Activated CD8-positive, alpha-beta memory T cell treated with anti-CD3 and anti-CD28 coated beads, Interleukin-2, amount 10 ng/mL, durations not matched to agents 7 days and 5 days (primary cell): ENCODE measurements around the gene DISP3. TPM values are rescaled to one million over a fixed set of nuclear protein-coding genes. Genes with fewer than 3 reads are reported as not detected.

Experiments used
- ATAC-seq: fragments of 150-1000 bp; cut with Tn5 transposase; one replicate; pipeline ENCODE4 v1.10.0; 2021; ENCODE audit warnings: moderate library complexity
- CTCF ChIA-PET: fragments of 350-600 bp; sonication (Branson Sonifier 250); formaldehyde crosslinking; loops from one replicate; lab custom pipeline; 2021; ENCODE audit warnings: antibody characterized with exemption; lab: Charles Lee
- DNase-seq: peaks from one replicate; pipeline ENCODE4 v3.0.0-alpha.2; 2020
- H3K27ac Mint-ChIP-seq: one replicate; pipeline ENCODE4 v1.8.0; 2021; ENCODE audit warnings: mild to moderate bottlenecking, mixed read lengths
- H3K27me3 Mint-ChIP-seq: one replicate; pipeline ENCODE4 v1.8.0; 2021; ENCODE audit warnings: mixed read lengths
- H3K36me3 Mint-ChIP-seq: one replicate; pipeline ENCODE4 v1.8.0; 2021; ENCODE audit warnings: mild to moderate bottlenecking, mixed read lengths
- H3K4me1 Mint-ChIP-seq: one replicate; pipeline ENCODE4 v1.8.0; 2021; ENCODE audit warnings: mixed read lengths
- H3K4me3 Mint-ChIP-seq: one replicate; pipeline ENCODE4 v1.8.0; 2021; ENCODE audit warnings: mild to moderate bottlenecking, moderate library complexity, mixed read lengths
- H3K9me3 Mint-ChIP-seq: one replicate; pipeline ENCODE4 v1.8.0; 2022; ENCODE audit warnings: low read depth, mixed read lengths
- total RNA-seq, 2 experiments: library from RNA; stranded (reverse); gene quantifications; one replicate each; pipeline ENCODE4 v1.2.3, GENCODE V29; 2021

DISP3 gene
- total RNA-seq, 2 experiments from 2014 or later = 0.35 to 0.54 TPM

DNA sequence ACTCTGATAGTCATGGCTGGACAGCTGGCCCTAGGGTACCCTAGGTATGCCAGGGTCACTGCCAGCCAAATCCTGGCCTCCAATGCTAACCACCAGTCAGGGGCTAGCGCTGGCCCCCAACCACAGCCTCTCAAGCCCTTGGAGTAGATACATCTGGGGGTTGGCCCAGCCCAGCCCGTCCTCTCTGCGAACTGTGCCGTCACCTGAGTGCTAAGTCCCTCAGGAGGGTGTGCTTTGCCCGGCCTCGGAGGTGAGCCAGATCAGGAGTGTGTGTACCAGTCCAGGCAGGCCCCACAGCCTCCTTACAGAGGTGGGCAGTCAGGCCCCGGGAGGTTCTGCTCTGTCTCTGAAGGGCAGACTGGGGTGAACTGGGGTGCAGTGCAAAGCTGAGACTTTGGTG lies 34.0 kb upstream of the DISP3 start:
- H3K9me3 Mint-ChIP-seq = no peaks in the 10 kb centered on the region
- ATAC-seq (no peak), DNase-seq (no peak)
- H3K27me3 Mint-ChIP-seq = peaks cover 20% of the 10 kb centered on the region
- CTCF ChIA-PET = no interaction called here
- no peak overlapping the region for H3K27ac Mint-ChIP-seq
- no peaks in the 10 kb centered on the region for H3K4me1 Mint-ChIP-seq
- no peak overlapping the region for H3K4me3 Mint-ChIP-seq
- H3K36me3 Mint-ChIP-seq = no peaks in the 10 kb centered on the region

DNA sequence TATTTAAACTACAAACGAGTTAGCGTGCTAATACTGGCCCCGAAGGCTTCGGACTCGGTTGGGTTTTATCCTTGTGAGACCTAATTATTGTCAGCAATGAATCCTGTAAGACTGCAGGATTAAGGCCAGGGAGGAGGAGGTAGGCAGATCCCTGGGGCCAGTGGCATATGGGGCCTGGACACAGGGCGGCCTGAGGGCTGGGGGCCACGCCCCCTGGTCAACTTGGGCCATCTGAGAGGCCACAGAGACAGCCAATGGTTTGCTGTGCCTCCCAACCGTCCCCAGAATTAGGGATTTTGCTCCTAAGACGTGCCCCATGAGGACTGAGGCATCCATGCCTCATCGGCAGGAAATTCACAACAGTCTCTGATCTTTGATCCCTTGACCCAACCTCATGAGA lies 31.1 kb upstream of the DISP3 start:
- Mint-ChIP-seq H3K4me1 (no peaks in the 10 kb centered on the region), H3K36me3 (no peaks in the 10 kb centered on the region), H3K4me3 (no peak overlapping the region), H3K27me3 (peaks cover 7% of the 10 kb centered on the region), H3K27ac (no peak overlapping the region), H3K9me3 (no peaks in the 10 kb centered on the region)
- CTCF ChIA-PET = no interaction called here
- no peak for DNase-seq
- no peak for ATAC-seq

DNA sequence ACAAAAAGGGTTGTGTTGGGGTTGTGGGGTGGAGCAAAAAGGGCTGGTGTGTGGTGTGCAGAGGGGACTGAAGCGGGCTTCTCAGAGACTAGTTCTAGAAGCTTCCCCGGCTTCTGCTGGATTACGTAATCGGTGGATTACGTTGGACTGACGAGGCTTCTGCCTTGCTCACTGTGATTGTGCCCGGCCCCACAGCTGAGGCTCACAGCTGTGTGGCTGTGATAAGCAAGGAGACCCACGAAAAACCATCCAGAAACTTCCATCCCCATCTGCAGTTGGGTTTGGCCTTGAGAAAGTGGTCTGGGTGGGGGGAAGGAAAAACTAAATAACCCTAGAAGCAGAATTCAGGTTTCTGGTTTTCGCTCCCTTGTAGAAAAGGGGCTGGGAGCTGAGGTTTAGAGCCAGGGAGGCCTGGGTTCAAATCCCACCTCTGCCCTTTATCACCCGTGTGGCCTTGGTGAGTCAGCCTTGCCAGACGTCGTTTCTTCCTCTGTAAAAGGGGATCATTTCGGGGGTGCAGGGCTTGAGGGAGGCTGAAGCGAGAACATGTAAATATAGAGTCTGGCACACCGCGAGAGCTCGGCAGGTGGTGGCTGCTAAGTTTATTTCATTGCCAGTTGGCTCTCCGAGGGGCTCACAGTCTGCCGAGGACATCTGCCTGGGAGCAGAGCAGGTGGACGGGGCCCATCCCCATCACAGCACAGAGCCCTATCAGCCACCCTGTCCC lies 30.4 kb upstream of the DISP3 start:
- peaks cover 4% of the 10 kb centered on the region for H3K27me3 Mint-ChIP-seq

DNA sequence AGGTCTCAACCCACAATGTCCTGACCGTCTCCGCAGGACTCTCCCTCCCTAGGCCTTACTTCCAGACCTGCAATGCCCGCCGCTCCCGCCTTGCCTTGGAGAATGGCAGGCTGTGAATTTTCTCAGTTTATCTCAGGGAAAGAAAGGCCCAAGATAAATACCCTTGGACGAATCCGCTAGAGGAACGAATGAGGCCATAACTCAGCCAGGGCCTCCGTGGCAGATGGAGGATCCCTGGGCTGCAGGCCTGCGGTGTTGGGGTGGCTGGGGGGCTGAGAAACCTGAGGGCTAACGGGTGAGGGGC lies 29.9 kb upstream of the DISP3 start:
- H3K4me1 Mint-ChIP-seq = no peaks in the 10 kb centered on the region
- DNase-seq = no peak
- no peak for ATAC-seq
- no peak overlapping the region for H3K27ac Mint-ChIP-seq
- no peak overlapping the region for H3K4me3 Mint-ChIP-seq
- no peaks in the 10 kb centered on the region for H3K9me3 Mint-ChIP-seq
- no peaks in the 10 kb centered on the region for H3K36me3 Mint-ChIP-seq
- CTCF ChIA-PET = no interaction called here
- H3K27me3 Mint-ChIP-seq = peaks cover 4% of the 10 kb centered on the region

More for the DNA sequence above, 30.4 kb upstream of the DISP3 start:
- no peak overlapping the region for H3K27ac Mint-ChIP-seq
- CTCF ChIA-PET = no interaction called here
- no peaks in the 10 kb centered on the region for H3K4me1 Mint-ChIP-seq
- DNase-seq (no peak), ATAC-seq (no peak)
- no peak overlapping the region for H3K4me3 Mint-ChIP-seq
- no peaks in the 10 kb centered on the region for H3K9me3 Mint-ChIP-seq
- no peaks in the 10 kb centered on the region for H3K36me3 Mint-ChIP-seq

DNA sequence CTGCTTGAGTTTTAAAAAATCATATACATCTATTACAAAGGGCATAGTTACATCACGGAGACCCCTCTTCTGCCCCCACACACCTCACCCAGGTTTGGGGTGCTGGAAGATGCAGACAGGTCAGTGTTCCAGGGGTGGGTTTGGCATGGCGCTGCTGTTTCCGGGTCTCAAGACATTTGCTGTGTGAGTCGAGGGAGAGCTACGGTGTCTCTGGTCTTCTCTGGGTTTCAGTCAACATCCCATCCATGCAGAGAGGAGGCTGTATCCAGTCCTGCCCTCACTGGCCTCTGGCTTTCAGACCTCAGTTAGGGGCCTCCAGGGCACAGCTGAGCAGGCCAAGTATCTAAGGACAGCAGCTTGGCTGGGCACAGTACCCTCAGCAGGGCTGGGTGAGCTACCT lies 28.6 kb upstream of the DISP3 start:
- Mint-ChIP-seq H3K27ac (no peak overlapping the region), H3K9me3 (no peaks in the 10 kb centered on the region), H3K4me3 (no peak overlapping the region), H3K4me1 (no peaks in the 10 kb centered on the region), H3K27me3 (peaks cover 5% of the 10 kb centered on the region), H3K36me3 (no peaks in the 10 kb centered on the region)
- DNase-seq = no peak
- CTCF ChIA-PET = no interaction called here
- no peak for ATAC-seq

DNA sequence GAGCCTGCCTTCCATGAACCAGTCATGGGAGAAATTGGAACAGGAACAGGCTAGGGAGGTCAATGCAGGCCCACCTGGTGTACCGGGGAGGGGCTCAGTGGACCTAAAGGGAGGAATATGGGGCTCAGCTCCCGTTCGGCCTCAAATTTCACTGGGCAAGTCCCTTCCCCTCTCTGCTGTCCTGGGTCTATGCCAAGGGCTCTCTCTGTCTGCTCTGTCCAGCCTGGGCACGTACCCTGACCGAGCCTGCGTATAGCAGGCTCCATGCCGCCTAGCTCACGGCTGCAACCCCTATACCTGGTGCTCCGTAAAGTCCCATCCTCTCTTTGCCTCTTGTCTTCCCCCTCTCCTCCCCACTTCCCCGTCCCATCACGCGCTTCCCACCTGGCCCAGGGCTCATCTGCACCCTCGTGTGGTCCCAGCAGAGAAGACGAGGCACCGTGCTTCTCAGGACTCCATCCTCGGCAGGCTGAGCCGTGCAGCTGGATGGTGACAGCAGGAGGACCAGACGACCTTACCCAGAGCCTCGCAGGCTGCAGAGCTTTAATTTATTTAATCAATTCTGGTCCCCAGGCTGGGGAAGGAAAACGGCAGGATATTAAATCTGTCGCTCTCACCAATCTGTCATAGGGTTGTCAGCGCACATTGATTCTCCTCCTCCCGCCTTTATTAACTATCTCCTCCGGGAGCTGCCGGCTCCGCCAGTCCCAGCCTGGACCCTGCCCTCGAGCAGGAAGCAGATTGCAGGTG lies 25.0 kb upstream of the DISP3 start:
- CTCF ChIA-PET = no interaction called here
- ATAC-seq = no peak
- no peak for DNase-seq

DNA sequence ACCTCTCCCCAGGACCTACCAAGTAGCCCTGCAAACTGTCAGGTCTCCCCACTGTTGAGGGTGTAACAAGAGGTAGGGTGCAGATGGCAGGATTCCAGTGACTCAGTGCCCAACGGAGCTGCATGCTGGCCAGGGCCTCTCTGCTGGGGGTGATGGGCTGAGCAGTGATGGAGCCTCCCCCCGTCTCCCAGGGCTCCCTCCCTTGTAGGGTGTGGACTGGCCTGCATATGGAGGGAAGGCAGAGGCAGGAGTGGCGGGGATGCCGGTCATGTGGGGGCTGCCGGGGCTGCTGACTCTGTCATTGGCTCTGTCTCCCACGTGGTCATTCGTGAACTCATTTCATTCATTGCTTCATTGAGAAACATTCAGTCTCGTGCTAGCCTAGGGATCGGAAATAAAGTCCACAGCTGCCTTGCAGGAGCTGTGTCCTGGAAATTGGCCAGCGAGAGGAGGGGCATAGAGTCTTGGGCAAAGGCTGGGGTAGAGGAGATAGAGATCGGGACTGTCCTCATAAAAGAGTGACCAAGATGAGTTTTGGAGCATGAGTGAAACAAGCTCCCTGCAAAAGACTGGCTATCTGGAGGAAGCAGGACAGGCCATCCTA lies 22.9 kb upstream of the DISP3 start:
- H3K36me3 Mint-ChIP-seq = no peaks in the 10 kb centered on the region
- CTCF ChIA-PET = interaction anchor here (0.9 kb wide), 1 partner anchor 9 kb away, joined by 3 read pairs; no protein-coding TSS in a partner anchor
- no peaks in the 10 kb centered on the region for H3K4me1 Mint-ChIP-seq
- ATAC-seq = no peak
- no peak for DNase-seq
- H3K4me3 Mint-ChIP-seq = no peak overlapping the region
- H3K9me3 Mint-ChIP-seq = no peaks in the 10 kb centered on the region
- peaks cover 17% of the 10 kb centered on the region for H3K27me3 Mint-ChIP-seq
- no peak overlapping the region for H3K27ac Mint-ChIP-seq

More for the DNA sequence above, 25.0 kb upstream of the DISP3 start:
- Mint-ChIP-seq H3K27me3 (peaks cover 17% of the 10 kb centered on the region), H3K4me3 (no peak overlapping the region), H3K4me1 (no peaks in the 10 kb centered on the region), H3K9me3 (no peaks in the 10 kb centered on the region), H3K36me3 (no peaks in the 10 kb centered on the region), H3K27ac (no peak overlapping the region)

DNA sequence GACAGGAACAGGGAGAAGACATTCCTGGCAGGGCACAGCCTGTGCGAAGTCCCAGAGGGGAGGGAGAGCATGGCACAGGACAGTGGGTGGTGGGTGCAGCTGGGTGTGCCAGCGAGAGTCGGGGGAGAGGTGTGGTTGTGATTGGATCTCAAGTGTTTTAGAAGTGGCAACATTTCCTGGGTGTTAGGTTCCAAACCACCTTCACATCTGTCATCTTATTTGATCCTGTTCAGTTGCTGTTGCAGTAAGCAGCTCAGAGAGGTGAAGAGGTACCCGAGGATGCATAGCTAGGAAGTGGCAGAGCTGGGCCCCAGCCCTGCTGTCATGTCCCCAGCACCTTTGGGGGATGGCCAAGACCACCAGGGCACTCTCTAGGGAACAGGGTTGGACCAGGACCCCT lies 22.0 kb upstream of the DISP3 start:
- H3K9me3 Mint-ChIP-seq = no peaks in the 10 kb centered on the region
- H3K4me3 Mint-ChIP-seq = no peak overlapping the region
- H3K4me1 Mint-ChIP-seq = no peaks in the 10 kb centered on the region
- no peaks in the 10 kb centered on the region for H3K36me3 Mint-ChIP-seq
- ATAC-seq (no peak), DNase-seq (no peak)
- peaks cover 17% of the 10 kb centered on the region for H3K27me3 Mint-ChIP-seq
- H3K27ac Mint-ChIP-seq = no peak overlapping the region
- CTCF ChIA-PET = interaction anchor here (0.9 kb wide), 1 partner anchor 10 kb away, joined by 3 read pairs; no protein-coding TSS in a partner anchor

DNA sequence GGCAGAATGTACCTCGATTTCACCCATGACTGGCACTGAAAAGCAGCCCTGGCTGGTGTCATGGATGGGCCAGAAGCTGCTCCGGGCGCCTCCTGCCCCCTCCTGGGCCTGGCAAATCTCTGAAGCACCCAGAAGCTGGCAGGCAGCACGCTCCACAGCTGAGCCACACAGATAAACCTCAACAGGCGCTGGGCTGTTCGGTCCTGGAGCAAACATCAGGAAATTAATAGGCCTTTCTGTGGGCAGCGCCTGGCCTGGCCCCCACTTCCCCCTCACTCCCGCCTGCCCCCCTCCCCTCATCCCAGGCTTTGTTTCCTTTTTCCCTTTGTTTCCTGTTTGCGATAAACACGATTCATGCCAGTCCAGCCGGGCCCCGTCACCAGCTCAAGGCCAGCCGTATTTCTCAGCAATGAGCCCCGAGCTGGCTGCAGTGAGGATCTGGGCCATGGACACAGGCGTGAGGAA lies 20.1 kb upstream of the DISP3 start:
- H3K27ac Mint-ChIP-seq = no peak overlapping the region
- CTCF ChIA-PET = no interaction called here
- DNase-seq (no peak), ATAC-seq (no peak)
- H3K4me1 Mint-ChIP-seq = no peaks in the 10 kb centered on the region
- H3K27me3 Mint-ChIP-seq = peaks cover 24% of the 10 kb centered on the region
- H3K4me3 Mint-ChIP-seq = no peak overlapping the region
- no peaks in the 10 kb centered on the region for H3K36me3 Mint-ChIP-seq
- no peaks in the 10 kb centered on the region for H3K9me3 Mint-ChIP-seq

DNA sequence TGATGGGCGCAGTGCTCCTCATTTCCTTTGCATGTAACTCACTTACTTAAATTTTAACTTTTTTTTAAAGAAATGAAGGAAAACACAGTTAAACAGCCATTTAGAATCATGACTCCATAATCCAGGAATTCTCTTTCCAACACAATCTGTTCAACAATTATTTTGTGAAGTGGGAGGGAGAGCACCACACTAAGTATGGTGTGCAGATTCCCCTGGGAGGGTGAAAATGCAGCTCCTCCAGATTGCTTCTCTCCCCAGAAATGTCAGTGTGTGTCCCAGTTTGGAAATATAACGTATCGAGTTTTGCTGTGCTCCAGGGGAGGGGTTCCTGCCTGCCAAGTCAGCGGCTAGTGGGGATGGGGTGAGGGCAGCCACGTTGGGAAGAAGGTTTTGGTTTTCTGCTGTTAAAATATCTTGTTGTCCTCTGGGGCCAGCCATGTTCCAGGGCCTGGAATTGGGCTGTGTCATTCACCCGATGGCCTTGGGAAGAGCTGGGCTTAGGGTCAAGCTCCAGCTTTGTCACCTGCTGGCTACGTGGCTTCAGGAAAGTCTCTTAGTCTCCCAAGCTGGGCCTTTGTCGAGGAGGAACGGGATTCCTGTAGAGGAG lies 17.3 kb upstream of the DISP3 start:
- ATAC-seq (no peak), DNase-seq (no peak)
- Mint-ChIP-seq H3K9me3 (no peaks in the 10 kb centered on the region), H3K4me3 (no peak overlapping the region), H3K4me1 (no peaks in the 10 kb centered on the region), H3K27me3 (peaks cover 19% of the 10 kb centered on the region), H3K27ac (no peak overlapping the region), H3K36me3 (no peaks in the 10 kb centered on the region)
- CTCF ChIA-PET = no interaction called here

DNA sequence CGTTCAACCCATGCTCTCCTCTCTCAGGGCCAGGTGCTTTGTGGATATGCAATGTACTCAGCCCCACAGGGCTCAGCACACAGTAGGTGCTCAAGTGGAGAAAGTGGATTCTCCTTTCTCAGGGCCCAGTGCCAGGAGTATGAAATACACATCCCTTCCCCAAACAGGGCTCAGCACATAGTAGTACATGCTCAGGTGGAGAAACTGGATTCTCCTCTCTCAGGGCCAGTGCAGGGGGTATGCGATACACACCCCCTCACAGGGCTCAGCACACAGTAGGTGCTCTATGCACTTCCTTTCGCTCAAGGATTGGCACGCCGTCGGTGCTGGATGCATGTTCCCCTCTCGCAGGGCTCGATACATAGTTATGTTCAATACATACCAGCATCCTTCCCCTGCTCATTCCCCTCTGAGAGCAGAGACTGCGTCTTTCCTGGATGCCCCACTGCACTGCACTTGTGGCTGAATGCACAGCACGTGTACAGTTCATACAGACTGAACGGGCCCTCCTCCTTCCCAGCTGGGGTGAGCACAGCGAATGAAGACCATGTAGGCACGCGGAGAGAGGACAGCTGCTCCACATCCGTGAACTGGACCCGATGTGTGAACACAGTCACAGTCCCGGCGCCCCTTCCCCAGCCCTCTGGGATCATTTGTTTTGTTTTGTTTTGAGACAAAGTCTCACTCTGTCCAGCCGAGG lies 16.6 kb upstream of the DISP3 start:
- H3K4me1 Mint-ChIP-seq = no peaks in the 10 kb centered on the region
- H3K27me3 Mint-ChIP-seq = peaks cover 13% of the 10 kb centered on the region
- CTCF ChIA-PET = no interaction called here

DNA sequence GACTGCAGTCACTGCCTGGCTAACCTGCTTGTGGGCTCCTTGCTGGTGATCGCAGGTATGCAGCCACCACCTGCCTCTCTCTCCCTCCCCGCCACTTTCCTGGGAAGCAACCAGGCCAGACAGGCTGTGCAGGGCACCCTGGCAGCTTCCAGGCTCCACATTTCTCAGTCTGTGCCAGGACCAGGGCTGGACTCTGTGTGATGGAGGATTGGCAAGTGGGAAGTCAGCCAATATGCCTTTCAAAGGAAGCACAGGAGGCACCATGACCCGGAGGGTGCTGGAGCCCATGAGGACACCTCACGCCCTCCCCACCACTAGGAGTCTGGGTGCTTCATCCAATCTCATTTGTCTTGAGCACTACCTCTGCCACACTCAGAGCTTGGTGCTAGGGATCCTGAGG lies 15.8 kb upstream of the DISP3 start:
- CTCF ChIA-PET = no interaction called here
- no peak overlapping the region for H3K27ac Mint-ChIP-seq

More for the DNA sequence above, 16.6 kb upstream of the DISP3 start:
- H3K4me3 Mint-ChIP-seq = no peak overlapping the region
- H3K9me3 Mint-ChIP-seq = no peaks in the 10 kb centered on the region
- no peak overlapping the region for H3K27ac Mint-ChIP-seq
- DNase-seq = no peak
- H3K36me3 Mint-ChIP-seq = no peaks in the 10 kb centered on the region
- no peak for ATAC-seq

DNA sequence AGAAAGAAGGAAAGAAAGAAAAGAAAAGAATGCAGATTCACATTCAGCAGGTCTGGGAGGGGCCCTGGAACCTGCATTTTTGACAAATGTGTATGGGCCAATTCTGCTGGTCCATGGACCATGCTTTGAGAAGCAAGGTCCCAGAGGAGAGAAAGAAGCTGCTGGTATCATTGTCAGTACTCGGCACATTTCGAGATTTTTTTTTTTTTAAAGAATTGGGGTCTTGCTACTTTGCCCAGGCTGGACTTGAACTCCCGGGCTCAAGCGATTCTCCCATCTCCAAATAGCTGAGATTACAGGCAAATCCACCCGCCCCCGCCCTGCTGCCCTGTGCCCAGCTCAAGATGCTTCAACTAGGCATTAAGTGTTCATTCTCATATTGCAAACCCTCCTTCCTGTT lies 13.6 kb upstream of the DISP3 start:
- CTCF ChIA-PET = no interaction called here
- no peaks in the 10 kb centered on the region for H3K4me1 Mint-ChIP-seq
- H3K27ac Mint-ChIP-seq = no peak overlapping the region
- H3K4me3 Mint-ChIP-seq = no peak overlapping the region
- no peak for DNase-seq
- H3K36me3 Mint-ChIP-seq = no peaks in the 10 kb centered on the region
- peaks cover 13% of the 10 kb centered on the region for H3K27me3 Mint-ChIP-seq
- no peaks in the 10 kb centered on the region for H3K9me3 Mint-ChIP-seq
- ATAC-seq = no peak

More for the DNA sequence above, 15.8 kb upstream of the DISP3 start:
- H3K9me3 Mint-ChIP-seq = no peaks in the 10 kb centered on the region
- H3K36me3 Mint-ChIP-seq = no peaks in the 10 kb centered on the region
- no peaks in the 10 kb centered on the region for H3K4me1 Mint-ChIP-seq
- peaks cover 11% of the 10 kb centered on the region for H3K27me3 Mint-ChIP-seq
- ATAC-seq = no peak
- DNase-seq = no peak
- no peak overlapping the region for H3K4me3 Mint-ChIP-seq
